GM10266 (cell line): ENCODE measurements around the gene AREG.

ENCODE experiments used
- DNase-seq: peaks from one replicate; pipeline ENCODE4 v3.0.0; 2012; ENCODE audit errors: extremely low spot score
- TF ChIP-seq, protein P1 (sequence below): IDR thresholded peaks from 2 replicates; pipeline ENCODE4 v1.5.1; 2012; ENCODE audit warnings: mild to moderate bottlenecking, low read depth; ENCODE audit not compliant: control insufficient read depth, insufficient read depth; ENCODE audit errors: missing control alignments

The AREG gene

DNA sequence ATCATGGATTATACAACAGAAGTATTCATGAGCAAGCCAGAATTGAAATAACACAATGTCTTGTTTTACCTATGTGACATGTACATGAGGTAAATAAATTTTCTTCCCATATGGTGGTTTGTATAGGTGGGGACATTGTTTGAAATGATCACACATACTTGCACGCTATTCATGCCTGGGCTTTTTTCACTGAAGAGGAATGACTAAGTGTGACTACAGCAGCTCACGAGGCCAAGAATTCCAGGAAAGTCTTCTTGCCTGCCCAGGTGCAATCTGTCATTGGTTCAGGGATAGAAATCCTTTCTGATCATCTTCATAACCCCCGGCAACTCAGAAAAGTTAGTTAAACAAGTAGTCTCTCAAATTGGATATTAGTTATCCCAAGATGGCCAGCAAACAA is 36.3 kb upstream of the AREG start:
- no peak for DNase-seq
- TF ChIP-seq, protein P1, sequence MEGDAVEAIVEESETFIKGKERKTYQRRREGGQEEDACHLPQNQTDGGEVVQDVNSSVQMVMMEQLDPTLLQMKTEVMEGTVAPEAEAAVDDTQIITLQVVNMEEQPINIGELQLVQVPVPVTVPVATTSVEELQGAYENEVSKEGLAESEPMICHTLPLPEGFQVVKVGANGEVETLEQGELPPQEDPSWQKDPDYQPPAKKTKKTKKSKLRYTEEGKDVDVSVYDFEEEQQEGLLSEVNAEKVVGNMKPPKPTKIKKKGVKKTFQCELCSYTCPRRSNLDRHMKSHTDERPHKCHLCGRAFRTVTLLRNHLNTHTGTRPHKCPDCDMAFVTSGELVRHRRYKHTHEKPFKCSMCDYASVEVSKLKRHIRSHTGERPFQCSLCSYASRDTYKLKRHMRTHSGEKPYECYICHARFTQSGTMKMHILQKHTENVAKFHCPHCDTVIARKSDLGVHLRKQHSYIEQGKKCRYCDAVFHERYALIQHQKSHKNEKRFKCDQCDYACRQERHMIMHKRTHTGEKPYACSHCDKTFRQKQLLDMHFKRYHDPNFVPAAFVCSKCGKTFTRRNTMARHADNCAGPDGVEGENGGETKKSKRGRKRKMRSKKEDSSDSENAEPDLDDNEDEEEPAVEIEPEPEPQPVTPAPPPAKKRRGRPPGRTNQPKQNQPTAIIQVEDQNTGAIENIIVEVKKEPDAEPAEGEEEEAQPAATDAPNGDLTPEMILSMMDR: no peak

DNA sequence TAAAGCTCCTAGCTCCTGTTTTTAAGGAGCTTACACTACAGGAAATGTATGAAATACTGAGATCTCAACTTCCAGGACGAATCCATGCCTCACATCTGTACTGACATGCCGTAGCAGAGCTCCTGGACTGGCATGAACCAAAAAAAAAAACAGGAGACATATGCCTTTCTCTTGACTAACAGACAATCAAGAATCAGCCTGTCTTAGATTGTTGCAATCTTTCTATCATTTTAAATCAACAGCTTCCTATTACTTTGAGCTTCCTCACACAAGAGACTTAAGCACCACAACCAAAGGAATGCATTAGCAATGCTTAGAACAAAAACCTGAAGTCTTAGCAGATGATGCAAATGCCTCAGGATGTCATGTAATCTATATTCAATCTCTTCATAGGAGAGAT is 34.7 kb upstream of the AREG start:
- DNase-seq: no peak
- TF ChIP-seq, protein P1: no peak

DNA sequence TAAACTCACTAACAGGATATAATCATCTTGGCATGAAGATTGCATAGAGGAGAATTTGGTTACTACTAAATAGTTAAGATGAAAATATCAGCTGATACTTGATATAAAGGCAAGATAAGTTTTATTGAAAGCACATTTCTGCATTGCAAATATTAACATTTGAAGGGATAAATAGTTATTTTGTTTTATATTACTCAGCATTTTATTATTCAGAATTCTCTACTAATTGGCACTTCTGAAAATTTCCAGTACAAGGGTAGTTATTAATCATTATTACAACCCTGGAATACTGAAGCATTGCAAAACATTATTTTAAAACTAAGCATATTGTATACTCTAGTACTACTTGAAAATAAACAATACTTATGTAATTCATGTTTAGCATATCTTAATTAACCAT is 32.7 kb upstream of the AREG start:
- DNase-seq: no peak
- TF ChIP-seq, protein P1: no peak

DNA sequence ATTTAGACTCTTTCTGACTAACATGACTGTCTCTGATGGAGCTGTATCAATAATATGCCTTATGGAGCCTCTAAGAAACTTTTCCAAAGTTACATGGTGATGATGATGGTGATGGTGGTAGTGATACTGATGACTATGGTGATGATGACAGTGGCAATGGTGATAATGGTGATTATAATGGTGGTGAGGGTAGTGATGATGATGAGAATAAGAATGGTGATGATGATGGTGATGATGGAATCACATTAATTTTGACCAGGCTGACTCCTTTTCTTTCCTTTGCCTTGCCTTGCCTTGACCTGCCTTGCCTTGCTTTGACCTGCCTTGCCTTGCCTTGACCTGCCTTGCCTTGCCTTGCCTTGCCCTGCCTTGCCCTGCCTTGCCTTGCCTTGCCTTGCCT is 31.7 kb upstream of the AREG start:
- no peak for DNase-seq
- TF ChIP-seq, protein P1: no peak

DNA sequence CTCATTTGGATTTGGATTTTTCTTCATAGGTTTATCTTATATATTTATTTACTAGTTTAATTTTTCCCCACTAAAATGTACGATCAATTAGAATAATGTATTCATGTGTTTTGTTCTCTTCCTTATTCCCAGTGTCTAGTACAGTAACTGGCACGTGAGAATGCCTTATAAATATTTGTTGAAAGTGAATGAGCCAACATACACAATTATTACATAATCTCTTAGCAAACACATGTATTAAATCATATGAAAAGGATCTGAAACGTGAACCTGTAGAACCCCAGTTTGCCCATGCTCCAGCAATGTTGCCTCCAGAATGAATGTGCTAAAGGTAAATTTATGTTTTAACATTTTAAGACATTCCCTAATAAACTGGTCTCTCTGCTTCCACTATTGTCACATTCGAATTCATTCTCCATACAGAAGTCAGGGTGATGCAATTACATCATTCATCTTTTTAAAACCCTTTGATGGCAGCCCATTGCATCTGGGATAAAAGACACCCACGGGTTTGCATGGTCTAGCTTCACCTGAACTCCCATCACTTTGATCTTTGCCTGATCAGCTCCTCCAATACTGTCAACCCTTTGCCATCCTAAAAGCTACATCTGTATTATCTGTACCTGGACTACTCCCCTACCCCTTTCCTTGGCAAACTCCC is 30.7 kb upstream of the AREG start:
- TF ChIP-seq, protein P1: no peak
- DNase-seq: no peak

DNA sequence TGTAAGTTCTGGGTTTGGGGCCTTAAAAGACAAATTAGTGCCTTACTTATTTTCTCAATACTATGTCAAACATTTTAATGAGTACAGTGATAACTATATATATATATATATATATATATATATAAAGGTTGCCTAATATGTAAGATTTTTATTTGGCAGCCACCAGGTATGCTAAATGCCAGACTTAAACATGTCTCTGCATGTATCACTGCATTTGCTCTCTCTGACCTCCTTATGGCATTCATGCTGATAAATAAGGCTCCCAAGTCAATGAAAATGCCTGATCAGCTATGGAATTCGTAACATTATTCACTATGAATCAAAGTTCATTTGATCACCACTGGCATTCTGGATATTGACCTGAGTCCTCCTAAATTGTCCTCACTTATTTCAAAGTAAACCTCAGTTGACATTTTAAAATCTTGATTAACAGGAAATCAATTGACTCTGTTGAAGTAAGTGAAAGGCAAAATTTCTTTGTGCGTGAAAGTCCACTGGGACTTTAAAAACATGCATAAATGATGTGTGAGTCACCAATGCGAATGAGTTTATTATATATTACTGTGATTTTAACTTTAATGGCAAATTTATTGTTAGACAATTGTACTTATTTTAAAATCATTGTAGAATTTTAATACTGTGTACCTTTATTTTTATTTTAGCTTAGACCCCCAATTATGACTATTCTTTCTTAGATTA is 29.2 kb upstream of the AREG start:
- TF ChIP-seq, protein P1: no peak
- no peak for DNase-seq

DNA sequence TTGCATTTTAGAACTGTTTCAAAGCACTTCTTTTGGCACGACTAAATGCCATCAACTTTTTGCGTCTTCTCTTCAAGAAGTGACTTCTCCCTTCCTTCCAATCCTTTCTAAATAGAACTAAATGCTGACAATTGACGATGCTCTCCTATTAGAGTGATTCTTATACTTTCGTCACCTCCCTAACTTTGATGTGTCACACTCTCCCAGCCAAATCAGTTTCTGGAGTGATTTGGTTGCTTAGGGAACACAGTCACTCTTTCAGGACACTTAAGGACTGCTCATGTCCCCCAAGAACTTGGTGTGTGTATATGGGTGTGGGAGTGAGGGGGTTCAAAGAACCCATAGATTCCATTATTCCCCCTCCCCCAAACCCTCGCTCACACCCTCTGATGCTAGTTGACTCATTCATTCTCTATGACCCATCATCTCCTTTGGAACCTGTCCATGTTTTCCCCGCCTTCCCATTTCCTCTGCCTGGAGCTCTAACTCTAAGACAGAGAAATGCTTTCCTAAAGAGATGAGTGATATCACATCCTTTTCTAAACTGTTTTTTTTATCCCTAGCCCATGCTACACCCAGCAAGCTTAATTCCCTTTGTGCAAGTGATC is 26.8 kb upstream of the AREG start:
- TF ChIP-seq, protein P1: no peak
- DNase-seq: no peak
